GM12873 (cell line): ENCODE measurements around the gene VWF.

Experiments used
- CTCF ChIP-seq: IDR thresholded peaks from 2 replicates; pipeline ENCODE4 v1.5.1; 2012; ENCODE audit warnings: low read depth, mild to moderate bottlenecking, moderate library complexity, low read length, control low read depth; ENCODE audit not compliant: insufficient read depth; ENCODE audit errors: missing control alignments

VWF gene

GRCh38 chr12:6049587-6049986 lies 74.9 kb downstream of the VWF start:
- TF ChIP-seq CTCF, result no peak

- TF ChIP-seq CTCF, result no peak
These were observed 76.9 kb downstream of the VWF start for GRCh38 chr12:6047249-6048237.

- no peak for TF ChIP-seq CTCF
These were observed 77.8 kb downstream of the VWF start for GRCh38 chr12:6046511-6047180.

GRCh38 chr12:6045438-6045837 lies 79.0 kb downstream of the VWF start:
- TF ChIP-seq CTCF, result no peak

GRCh38 chr12:6044082-6044481 lies 80.4 kb downstream of the VWF start:
- TF ChIP-seq CTCF, result no peak

GRCh38 chr12:6042446-6042845 lies 82.0 kb downstream of the VWF start:
- TF ChIP-seq CTCF, result no peak

- no peak for TF ChIP-seq CTCF
These were observed 82.6 kb downstream of the VWF start for GRCh38 chr12:6041891-6042290.
